K562 (cell line): ENCODE measurements around the gene ALG8. TPM values are rescaled to one million over a fixed set of nuclear protein-coding genes. Genes with fewer than 3 reads are reported as not detected.

ENCODE experiments used
- BCL6 ChIP-seq: fragments of 250-450 bp; sonication (Bioruptor Pico); IDR thresholded peaks from 2 replicates; pipeline ENCODE4 v1.4.0; 2020
- BMI1 ChIP-seq: fragments of 150-350 bp; IDR thresholded peaks from 2 replicates; pipeline ENCODE4 v1.6.1; 2014; ENCODE audit warnings: low read length
- FOXJ2 ChIP-seq: fragments of 200-800 bp; sonication (Bioruptor generic); IDR thresholded peaks from 2 replicates; pipeline ENCODE4 v1.6.1; 2016; ENCODE audit warnings: missing genetic modification characterization, missing compliant biosample characterization
- PRPF4 ChIP-seq: fragments of 200-400 bp; formaldehyde crosslinking; IDR thresholded peaks from one replicate; pipeline ENCODE4 v1.6.1; 2017; ENCODE audit warnings: low read length, low read depth, mild to moderate bottlenecking; ENCODE audit not compliant: insufficient read depth, poor library complexity, severe bottlenecking
- RNF2 ChIP-seq: sonication (generic); IDR thresholded peaks from 2 replicates; pipeline ENCODE4 v1.6.1; 2016
- SAP30 ChIP-seq: fragments of 200-600 bp; sonication (generic); IDR thresholded peaks from 2 replicates; pipeline ENCODE4 v1.6.1; 2012; ENCODE audit warnings: borderline replicate concordance, low read depth, mild to moderate bottlenecking, moderate library complexity, low read length, control low read depth, inconsistent platforms; ENCODE audit not compliant: insufficient read depth, poor library complexity, severe bottlenecking
- SIN3B ChIP-seq: fragments of 450-650 bp; IDR thresholded peaks from 2 replicates; pipeline ENCODE4 v1.6.1; 2017; ENCODE audit warnings: low read depth, mild to moderate bottlenecking, moderate library complexity
- SPI1 ChIP-seq: IDR thresholded peaks from 2 replicates; pipeline ENCODE4 v1.6.1; 2011; ENCODE audit warnings: low read depth, low read length, control low read depth, borderline replicate concordance
- USF2 ChIP-seq: sonication (generic); formaldehyde crosslinking; IDR thresholded peaks from 2 replicates; pipeline ENCODE4 v1.5.0; 2020; ENCODE audit warnings: missing genetic modification reagents
- ZNF507 ChIP-seq: conservative IDR thresholded peaks from 2 replicates; pipeline ENCODE4 v1.6.1; 2017; ENCODE audit warnings: missing genetic modification characterization, missing compliant biosample characterization
- ZNF512 ChIP-seq: IDR thresholded peaks from 2 replicates; pipeline ENCODE4 v1.6.1; 2016; ENCODE audit warnings: missing genetic modification characterization, missing compliant biosample characterization
- ZNF57 ChIP-seq: fragments of 450-650 bp; formaldehyde crosslinking; IDR thresholded peaks from 2 replicates; pipeline ENCODE4 v1.4.0; 2020; ENCODE audit warnings: mild to moderate bottlenecking, moderate library complexity
- polyA plus RNA-seq, 8 experiments: library from polyadenylated mRNA; depleted of rRNA in 4 of 8; stranded (reverse) in 5 of 8; unstranded in 3 of 8; fragments of >200 nt; fragmentation: Nextera tagmentation in 2 of 8; fragmentation: Illumina TruSeq in 1 of 8; extraction: Ambion mirVana in 2 of 8; extraction: Trizol in 1 of 8; gene quantifications; 2 replicates each; pipeline versions ENCODE4 v1.2.1 to v1.2.3, GENCODE V29; 2011 to 2014; ENCODE audit warnings: inconsistent platforms in 1 of 8, missing spikeins in 1 of 8
- total RNA-seq, 7 experiments: library from RNA; depleted of rRNA in 6 of 7; stranded (reverse); fragments of >200 nt in 6 of 7; fragmentation: Illumina TruSeq in 2 of 7; extraction: Trizol in 2 of 7; gene quantifications; 2 replicates each; pipeline versions ENCODE4 v1.2.1 to v1.2.3, GENCODE V29; 2011 to 2021; ENCODE audit warnings: low replicate concordance in 1 of 7
- TF ChIP-seq, protein P1 (sequence below), 2 experiments: fragments of 450-650 bp; IDR thresholded peaks; 2 replicates each; pipeline ENCODE4 v1.6.1; 2016; ENCODE audit warnings: mild to moderate bottlenecking in 2 of 2, borderline replicate concordance in 1 of 2, low read depth in 1 of 2, moderate library complexity in 1 of 2

ALG8 gene
- total and polyA plus RNA-seq, 9 of the 15 experiments (the other 6 are each of a cell fraction or from before 2014, with no cell fraction given): 59.3 to 189 (median 106) TPM

DNA sequence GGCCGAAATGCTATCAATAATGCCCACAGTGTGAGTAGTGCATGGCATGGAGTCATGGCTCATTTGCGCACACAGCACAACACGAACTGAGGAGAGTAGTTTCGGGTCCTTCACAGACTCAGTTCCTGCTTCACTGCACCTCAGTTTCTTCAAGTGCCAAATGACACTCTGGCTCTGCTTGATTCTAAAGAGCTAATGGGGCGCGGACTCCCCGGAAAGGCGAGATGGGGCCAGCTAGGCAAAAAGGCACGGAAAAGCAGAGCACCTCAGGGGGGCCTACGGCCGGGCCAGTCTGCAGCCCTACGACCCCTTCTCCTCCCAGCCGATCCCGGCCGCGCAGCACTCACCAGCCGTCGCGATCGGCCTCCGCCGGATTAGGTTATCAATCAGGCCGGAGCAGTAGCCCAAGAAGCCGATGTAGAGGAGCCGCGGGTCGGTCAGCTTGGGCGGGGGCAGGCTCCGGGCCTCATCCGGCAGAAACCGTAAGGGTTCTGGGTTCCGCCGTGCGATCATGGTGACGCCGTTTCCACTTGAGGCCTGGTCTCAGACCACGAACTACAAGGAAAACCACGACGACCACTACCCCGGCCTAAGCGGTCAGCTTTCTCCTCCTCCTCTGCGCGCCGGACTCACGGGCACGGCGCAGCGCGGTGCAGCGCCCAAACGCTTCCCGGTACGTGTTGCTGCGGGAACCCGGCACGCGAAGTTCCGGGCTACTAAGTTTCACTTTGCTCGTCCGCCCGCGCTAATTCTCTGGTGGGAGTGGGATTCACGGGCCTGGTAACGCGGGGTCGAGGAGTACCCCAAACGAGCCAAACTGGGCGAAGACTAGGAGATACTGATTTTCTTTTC, 60.0 kb downstream of the ALG8 start, which contains the start of gene NDUFC2 (continued):
- TF ChIP-seq ZNF512 (tag) (no peak), ZNF57 (no peak), ZNF507 (tag) (no peak), BCL6 (no peak), SIN3B (peak; percentile 90), PRPF4 (no peak), RNF2 (peak; percentile 87), SAP30 (peak; percentile 70), FOXJ2 (no peak), SPI1 (no peak), BMI1 (no peak), USF2 (peak; percentile 11; the same call in 1 of the 2 replicates)
- TF ChIP-seq, protein P1, sequence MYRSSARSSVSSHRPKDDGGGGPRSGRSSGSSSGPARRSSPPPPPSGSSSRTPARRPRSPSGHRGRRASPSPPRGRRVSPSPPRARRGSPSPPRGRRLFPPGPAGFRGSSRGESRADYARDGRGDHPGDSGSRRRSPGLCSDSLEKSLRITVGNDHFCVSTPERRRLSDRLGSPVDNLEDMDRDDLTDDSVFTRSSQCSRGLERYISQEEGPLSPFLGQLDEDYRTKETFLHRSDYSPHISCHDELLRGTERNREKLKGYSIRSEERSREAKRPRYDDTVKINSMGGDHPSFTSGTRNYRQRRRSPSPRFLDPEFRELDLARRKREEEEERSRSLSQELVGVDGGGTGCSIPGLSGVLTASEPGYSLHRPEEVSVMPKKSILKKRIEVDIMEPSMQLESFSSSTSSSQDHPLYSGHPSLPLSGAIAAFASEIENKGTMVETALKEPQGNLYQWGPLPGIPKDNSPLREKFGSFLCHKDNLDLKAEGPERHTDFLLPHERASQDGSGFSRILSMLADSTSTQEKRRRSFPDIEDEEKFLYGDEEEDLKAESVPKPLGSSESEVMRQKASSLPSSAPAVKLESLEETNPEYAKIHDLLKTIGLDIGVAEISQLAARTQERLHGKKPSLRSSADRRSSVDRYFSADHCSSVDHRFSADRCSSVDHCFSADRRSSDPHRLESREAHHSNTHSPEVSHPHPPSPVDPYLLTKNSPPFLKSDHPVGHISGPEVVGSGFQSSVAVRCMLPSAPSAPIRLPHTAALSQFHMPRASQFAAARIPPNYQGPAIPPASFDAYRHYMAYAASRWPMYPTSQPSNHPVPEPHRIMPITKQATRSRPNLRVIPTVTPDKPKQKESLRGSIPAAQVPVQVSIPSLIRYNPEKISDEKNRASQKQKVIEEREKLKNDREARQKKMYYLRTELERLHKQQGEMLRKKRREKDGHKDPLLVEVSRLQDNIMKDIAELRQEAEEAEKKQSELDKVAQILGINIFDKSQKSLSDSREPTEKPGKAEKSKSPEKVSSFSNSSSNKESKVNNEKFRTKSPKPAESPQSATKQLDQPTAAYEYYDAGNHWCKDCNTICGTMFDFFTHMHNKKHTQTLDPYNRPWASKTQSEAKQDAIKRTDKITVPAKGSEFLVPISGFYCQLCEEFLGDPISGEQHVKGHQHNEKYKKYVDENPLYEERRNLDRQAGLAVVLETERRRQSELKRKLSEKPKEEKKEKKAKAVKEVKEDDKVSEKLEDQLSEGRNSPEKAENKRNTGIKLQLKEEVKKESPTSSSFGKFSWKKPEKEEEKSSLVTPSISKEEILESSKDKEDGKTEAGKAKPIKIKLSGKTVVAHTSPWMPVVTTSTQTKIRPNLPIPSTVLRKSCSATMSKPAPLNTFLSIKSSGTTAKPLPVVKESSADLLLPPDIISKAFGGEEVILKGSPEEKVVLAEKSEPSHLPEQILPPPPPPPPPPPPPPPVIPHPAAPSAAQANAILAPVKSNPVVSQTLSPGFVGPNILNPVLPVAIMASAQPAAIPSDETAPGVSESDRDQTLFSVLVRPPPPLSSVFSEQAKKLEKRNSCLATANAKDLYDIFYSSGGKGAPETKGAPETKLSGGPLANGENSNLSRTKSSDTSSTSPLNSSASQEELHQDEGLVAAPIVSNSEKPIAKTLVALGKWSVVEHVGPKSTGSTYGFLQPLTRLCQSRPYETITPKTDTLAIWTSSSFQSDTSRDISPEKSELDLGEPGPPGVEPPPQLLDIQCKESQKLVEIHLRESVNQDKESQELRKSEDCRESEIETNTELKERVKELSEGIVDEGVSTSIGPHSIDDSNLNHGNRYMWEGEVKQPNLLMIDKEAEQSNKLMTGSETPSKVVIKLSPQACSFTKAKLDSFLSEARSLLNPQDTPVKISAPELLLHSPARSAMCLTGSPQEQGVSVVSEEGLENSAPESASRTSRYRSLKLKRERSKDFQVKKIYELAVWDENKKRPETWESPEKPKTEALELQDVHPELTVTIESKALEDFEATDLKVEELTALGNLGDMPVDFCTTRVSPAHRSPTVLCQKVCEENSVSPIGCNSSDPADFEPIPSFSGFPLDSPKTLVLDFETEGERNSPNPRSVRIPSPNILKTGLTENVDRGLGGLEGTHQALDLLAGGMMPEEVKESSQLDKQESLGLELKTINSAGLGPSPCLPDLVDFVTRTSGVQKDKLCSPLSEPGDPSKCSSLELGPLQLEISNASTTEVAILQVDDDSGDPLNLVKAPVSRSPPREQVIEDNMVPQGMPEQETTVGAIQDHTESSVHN (IDR thresholded peaks at IDR 0.05; ENCODE audit: borderline replicate concordance in 1 of 2, low read depth in 1 of 2): no peak
